Mucosa of rectum (tissue), 2 donors: ENCODE measurements around the gene WNT9B.

ENCODE experiments used
- H3K27ac ChIP-seq, 2 donors: one replicate each; pipeline ENCODE4 v1.7.0; 2013; ENCODE audit warnings: inconsistent platforms in 2 of 2, low read depth in 2 of 2, low read length in 2 of 2
- H3K27me3 ChIP-seq, 2 donors: one replicate each; pipeline ENCODE4 v1.7.0; 2013; ENCODE audit warnings: low read length in 2 of 2; ENCODE audit not compliant: control insufficient read depth in 2 of 2, insufficient read depth in 2 of 2
- H3K36me3 ChIP-seq, 2 donors: one replicate each; pipeline ENCODE4 v1.7.0; 2013; ENCODE audit warnings: low read length in 2 of 2; ENCODE audit not compliant: control insufficient read depth in 2 of 2, insufficient read depth in 2 of 2
- H3K4me1 ChIP-seq, 2 donors: one replicate each; pipeline ENCODE4 v1.7.0; 2013; ENCODE audit warnings: low read length in 2 of 2, mild to moderate bottlenecking in 1 of 2; ENCODE audit not compliant: control insufficient read depth in 2 of 2, insufficient read depth in 2 of 2
- H3K4me3 ChIP-seq, 2 donors: one replicate each; pipeline ENCODE4 v1.7.0; 2013; ENCODE audit warnings: low read length in 2 of 2
- H3K9ac ChIP-seq, 2 donors: one replicate each; pipeline ENCODE4 v1.7.0; 2013; ENCODE audit warnings: low read length in 2 of 2, low read depth in 1 of 2, mild to moderate bottlenecking in 1 of 2
- H3K9me3 ChIP-seq, 2 donors: one replicate each; pipeline ENCODE4 v1.7.0; 2013; ENCODE audit warnings: low read length in 2 of 2; ENCODE audit not compliant: control insufficient read depth in 2 of 2
- donor health status: healthy.
- donor health status: Normal muscosa, but diverticular disease.

WNT9B gene

DNA sequence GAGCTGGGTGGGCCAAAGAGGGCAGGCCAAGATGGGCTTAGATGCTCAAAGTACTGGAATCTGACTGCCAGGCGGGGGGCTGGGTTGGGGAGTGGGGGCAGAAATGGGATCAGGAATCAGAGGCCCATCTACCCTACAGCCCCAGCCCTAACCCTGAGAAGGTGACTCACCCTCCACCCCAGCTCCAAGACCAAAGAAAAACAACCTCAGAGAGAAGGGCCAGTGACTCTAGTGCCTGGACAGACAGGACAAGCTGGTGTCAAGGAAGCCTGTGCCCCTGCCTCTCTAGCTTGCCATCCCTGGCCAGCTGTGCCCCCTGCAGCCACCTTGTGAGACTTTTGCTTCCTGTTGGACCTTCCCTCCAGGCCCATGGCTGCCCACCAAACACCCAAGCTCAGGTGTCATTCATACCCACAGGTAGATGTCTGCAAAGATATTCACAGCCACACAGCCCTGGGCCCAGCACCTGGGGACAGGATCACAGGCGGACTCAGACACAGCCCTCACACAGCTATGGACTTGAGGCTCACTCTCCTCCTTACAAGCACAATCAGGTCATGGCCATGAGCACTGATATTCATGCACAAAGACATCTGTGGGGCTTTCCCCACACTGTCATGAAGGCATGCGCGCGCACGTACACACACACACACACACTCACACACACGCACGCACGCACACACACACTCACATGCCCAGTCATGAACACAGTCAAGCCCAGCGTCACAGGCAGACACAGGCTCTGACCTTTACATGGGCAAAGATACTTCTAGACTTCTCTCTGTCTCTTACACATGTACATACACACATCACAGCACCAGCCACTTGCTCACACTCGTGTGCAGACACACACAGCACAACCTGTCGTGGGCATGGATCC, 35.7 kb upstream of the WNT9B start:
- Histone ChIP-seq H3K9ac (no peak overlapping the region), H3K27ac (no peak overlapping the region), H3K27me3 (peaks cover 45 to 61% of the 10 kb centered on the region in 2 donors), H3K9me3 (no peaks in the 10 kb centered on the region), H3K36me3 (no peaks in the 10 kb centered on the region), H3K4me3 (no peak overlapping the region), H3K4me1 (no peaks in the 10 kb centered on the region)

GRCh38 chr17:46817151-46817900, 34.1 kb upstream of the WNT9B start:
- H3K27me3 ChIP-seq = peaks cover 59 to 75% of the 10 kb centered on the region in 2 donors
- no peak overlapping the region for H3K27ac ChIP-seq

DNA sequence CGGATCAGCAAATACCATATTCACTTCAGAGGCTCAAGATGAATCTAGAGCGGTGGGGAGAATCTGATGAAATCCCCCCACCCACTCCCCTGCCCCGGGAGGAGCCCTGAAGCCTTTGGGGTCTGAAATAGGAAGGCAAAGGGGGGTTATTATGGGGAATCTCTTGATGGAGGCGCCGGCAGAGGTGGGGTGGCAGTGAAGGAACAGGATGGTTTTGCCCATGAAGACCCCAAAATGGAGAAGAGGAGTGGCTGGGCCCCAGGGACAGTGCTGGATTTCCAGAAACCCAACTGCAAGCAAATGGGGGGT, 33.5 kb upstream of the WNT9B start:
- Histone ChIP-seq H3K27ac (no peak overlapping the region), H3K36me3 (no peaks in the 10 kb centered on the region), H3K27me3 (peaks cover 63 to 73% of the 10 kb centered on the region in 2 donors), H3K9me3 (no peaks in the 10 kb centered on the region), H3K4me3 (no peak overlapping the region), H3K4me1 (no peaks in the 10 kb centered on the region), H3K9ac (no peak overlapping the region)

More at GRCh38 chr17:46817151-46817900, 34.1 kb upstream of the WNT9B start:
- Histone ChIP-seq H3K9ac (no peak overlapping the region), H3K4me1 (no peaks in the 10 kb centered on the region), H3K4me3 (no peak overlapping the region), H3K9me3 (no peaks in the 10 kb centered on the region), H3K36me3 (no peaks in the 10 kb centered on the region)

DNA sequence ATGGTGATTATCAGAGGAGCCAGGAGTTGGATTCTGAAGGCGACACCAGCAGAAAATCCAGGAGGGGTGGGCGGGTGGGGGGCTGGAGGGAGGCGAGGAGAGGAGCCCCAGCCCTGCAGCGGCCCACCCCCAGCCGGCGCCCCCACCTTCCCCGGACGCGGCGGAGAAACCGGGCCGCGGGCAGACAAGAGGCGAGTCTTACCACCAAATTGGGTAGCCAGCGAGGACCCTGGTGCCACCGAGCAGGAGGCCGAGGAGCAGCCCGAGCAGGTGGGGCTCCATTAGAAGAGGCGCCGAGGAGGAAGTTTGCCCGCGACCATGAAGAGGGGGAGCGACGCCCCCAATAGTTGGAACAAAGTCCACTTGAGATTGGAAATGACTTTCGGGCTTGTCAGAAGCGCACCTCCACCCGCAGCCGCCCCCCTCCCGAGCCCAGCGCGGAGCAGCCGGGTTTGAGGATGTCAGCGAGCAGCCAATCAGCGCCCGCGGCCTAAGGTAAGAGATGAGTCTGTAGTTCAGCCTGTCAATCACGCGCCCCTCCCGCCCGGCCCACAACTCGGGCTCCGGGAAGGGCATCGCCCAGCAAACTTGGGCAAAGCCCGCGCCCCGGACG, 33.0 kb upstream of the WNT9B start, which contains the start of gene WNT3:
Gene WNT3 (minus strand): TSS at position 377 of the 613 bp plus-strand sequence. CDS start 95 bp downstream, at position 282.
- Histone ChIP-seq H3K27ac (no peak within 1 kb of the TSS), H3K27me3 (peaks cover 63 to 69% of the 10 kb centered on the region in 2 donors), H3K9me3 (no peaks in the 10 kb centered on the region), H3K36me3 (no peaks in the 10 kb centered on the region), H3K9ac (no peak within 1 kb of the TSS), H3K4me3 (peak within 1 kb of the TSS in 1 of 2 donors; percentile 26), H3K4me1 (no peaks in the 10 kb centered on the region)

DNA sequence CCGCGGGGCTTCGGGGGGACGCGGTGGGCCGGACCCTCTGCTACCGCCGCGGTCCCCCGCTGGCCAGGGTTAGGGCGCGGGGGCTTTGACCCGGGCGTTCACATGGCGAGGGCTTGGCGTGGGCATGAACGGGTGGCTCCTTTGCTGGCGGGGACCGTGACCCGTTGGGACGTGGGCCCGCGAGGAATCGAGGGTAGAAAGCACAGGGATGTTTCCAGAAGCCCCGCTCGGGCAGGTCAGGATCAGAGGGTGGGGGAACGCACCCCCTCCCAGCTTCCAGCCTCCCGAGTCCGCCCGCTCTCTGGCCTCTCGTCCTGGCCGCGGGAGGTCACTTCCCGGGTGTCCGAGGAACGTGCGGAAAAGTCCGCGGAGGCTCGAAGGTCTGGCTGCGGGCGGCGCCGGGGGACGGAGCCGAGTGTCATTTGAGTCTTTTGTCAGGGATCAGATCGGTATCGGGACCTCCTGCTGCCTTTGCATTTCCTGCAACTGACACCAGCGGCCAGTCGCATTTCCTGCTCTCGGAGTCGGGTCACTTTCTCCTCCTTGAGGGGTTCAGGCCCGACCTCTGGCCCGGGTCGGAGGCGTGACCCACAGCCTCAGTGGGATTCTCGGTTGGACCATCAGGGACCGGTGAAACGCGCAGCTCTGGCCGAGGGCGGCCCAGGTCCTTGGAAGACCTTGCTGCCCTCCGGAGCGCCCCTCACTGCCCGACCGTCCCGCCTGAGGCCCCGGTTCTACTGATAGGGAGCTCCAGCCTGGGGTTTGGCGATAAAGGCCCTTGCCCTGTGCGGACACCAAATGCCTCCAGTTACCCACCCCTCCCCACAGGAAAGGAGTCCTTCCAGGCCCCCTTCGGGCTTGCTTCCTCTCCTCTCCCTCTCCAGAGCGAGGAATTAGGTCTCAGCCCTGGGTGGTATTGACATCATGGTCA, 32.2 kb upstream of the WNT9B start:
- no peak overlapping the region for H3K9ac ChIP-seq
- no peaks in the 10 kb centered on the region for H3K9me3 ChIP-seq
- H3K36me3 ChIP-seq = no peaks in the 10 kb centered on the region
- no peaks in the 10 kb centered on the region for H3K4me1 ChIP-seq
- H3K4me3 ChIP-seq = peak overlapping the region in 1 of 2 donors; percentile 26
- H3K27me3 ChIP-seq = peaks cover 63 to 69% of the 10 kb centered on the region in 2 donors
- H3K27ac ChIP-seq = no peak overlapping the region

DNA sequence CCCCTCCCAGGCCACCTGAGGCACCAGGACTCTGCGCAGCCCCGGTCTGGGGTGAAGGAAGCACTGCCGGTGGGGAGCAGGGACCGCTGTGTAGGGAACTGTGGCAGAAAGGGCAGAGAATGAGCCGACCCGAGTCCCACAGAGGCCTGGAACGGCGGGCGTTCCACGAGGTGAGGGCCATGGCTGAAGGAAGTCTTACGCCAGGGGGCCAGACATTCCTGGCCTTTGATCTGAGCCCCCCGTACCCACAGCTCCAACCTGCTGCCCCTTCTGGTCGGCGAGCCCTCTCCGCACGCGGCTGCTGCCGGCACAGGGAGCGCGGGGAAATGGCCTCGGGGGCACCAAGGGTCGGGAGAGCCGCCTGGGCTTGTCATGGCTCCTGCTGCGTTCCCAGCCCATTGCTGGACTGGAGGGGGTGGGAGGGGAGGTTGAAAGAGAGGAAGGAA, 31.5 kb upstream of the WNT9B start:
- peaks cover 62 to 65% of the 10 kb centered on the region in 2 donors for H3K27me3 ChIP-seq
- H3K9ac ChIP-seq = no peak overlapping the region
- no peaks in the 10 kb centered on the region for H3K9me3 ChIP-seq
- no peaks in the 10 kb centered on the region for H3K36me3 ChIP-seq
- H3K4me1 ChIP-seq = no peaks in the 10 kb centered on the region
- H3K27ac ChIP-seq = no peak overlapping the region
- no peak overlapping the region for H3K4me3 ChIP-seq

DNA sequence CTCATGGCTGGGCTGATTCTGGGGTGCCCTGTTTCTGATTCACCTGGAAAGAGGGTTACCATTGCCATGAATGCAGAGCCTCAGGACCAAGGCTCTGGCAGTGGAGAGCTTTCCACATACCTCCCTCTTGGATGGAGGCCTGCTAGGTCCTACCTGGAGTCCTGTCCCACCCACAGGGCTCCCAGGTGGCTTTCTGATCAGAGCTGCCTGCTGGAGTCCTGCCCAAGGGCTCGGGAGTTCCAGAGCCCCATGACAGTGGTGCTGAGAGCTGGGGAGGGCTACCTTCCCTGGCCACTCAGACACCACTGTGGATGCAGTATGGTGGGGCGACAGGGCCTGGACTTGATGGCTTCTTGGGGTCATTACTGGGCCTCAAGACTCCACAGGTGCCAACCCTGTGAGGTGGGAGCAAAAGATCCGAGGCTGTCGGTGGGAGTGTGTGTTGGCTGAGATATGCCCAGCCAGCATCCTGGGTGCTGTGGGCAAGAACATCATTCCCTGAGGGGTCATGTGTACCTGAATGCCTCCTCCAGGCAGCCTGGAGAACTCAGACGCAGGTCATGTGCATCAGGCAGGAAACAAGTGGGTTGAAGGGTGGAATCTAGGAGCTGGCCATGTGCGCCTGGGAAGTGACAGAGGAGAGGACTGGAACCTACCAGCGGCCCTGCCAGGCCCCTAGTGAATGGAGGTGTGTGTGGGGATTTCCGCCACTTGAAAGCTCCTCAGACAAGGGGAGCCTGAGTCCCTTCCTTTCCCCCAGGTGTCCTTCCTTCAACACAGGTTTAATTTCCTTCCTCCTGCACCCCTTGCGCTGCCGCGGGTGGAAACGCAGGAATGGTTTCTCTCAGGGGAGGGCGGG, 30.6 kb upstream of the WNT9B start:
- Histone ChIP-seq H3K36me3 (no peaks in the 10 kb centered on the region), H3K9ac (no peak overlapping the region), H3K4me1 (no peaks in the 10 kb centered on the region), H3K27ac (no peak overlapping the region), H3K4me3 (no peak overlapping the region), H3K27me3 (peaks cover 58 to 61% of the 10 kb centered on the region in 2 donors), H3K9me3 (no peaks in the 10 kb centered on the region)

DNA sequence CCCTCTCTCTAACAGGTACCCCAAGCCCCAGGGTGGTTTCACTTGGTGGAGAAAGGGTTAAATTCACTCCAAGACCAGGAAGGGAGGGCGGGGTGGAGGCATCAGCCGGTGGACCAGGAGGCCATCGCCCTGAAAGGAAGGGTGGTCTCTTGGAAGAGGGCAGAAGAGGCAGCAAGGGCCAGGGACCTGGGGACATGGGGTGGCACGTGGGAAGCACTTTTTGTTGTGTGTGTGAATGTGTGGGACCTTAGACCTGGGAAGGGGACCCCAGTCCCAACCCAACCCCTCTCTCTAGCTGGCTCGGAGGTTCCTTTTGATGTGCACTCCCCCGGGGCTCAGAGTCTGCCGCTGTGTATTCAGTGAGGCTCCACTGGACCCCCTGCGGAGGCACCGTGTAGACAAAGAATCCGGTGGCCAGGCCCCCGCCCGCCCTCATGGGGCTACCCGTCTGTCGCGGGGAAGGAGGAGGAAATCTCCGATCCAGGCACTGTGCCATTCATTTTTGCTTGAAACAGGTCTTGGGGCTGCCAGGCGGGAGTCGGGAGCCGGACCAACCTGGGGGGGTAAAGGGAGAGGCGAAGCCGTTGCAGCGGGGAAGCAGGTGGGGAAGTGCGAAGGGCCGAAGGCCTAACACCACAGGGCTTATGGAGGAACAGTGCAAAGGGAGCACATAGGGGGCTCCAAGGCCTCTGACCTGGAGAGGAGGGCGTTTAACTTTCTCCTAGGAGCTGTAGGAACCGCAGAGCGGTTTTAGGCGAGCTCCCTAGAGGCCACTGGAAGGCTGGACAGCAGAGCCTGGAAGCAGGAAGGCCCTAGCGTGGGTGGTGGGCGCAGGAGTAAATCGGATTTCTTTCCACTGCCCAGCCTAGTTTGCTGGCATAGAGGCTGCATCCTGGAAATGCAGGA, 29.6 kb upstream of the WNT9B start:
- no peaks in the 10 kb centered on the region for H3K9me3 ChIP-seq
- no peaks in the 10 kb centered on the region for H3K4me1 ChIP-seq
- no peak overlapping the region for H3K27ac ChIP-seq
- no peak overlapping the region for H3K4me3 ChIP-seq
- peaks cover 48 to 52% of the 10 kb centered on the region in 2 donors for H3K27me3 ChIP-seq
- no peaks in the 10 kb centered on the region for H3K36me3 ChIP-seq
- H3K9ac ChIP-seq = no peak overlapping the region
